Stimulated activated CD4-positive, alpha-beta T cell treated with anti-CD3 and anti-CD28 coated beads, Interleukin-12 subunit alpha, Interleukin-12 subunit beta, amount 100 ng/mL, for 24 hours (primary cell): ENCODE measurements around the gene AVPR1B.
"Not testable (repeated sequence)": the region's sequence is repeated elsewhere in the genome, so short reads cannot be mapped to it uniquely, and the experiment has no call there.

Experiments
- DNase-seq, 2 experiments: peaks; one replicate each; pipeline ENCODE4 v3.0.0-alpha.2; 2020; ENCODE audit warnings: low read depth in 2 of 2

AVPR1B gene

DNA sequence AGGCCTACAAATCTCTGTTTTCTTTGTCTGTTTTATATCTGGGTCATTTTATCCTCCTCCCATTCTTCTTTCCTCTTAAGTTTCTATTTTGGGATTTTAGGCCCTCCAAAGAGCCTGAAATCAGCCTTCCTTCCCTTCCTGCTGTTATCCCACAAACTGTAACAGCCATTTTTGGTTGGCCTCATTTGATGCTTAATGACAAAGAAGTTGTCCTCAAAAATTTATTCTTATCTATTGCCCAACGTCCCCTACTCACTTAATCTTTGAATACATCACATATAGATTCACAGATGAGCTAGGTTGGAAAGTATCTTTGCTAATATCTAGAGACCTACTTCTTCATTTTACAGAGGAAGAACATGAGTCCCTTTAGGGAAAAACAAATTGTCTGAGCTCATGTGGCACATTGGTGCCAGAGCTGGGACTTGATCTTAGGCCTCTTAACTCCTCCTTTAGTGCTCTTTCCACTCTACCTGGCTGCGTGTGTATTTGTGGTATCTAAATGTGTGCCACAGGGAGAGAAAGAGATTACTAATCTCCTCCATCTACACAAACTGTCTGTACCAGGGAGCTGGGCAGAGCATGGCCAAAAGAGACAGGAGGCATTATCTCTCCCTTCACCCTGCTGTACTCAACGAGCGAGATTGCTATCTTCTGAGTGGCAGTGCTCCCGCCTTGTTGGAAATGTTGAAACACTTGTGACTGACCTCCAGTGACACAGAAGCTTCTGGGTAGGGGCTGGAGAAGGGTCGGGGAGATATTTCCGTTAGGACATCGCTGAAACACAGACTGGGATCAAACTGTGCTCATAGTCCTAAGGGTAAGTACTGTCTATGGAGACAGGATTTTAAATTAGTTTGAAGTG is 34.1 kb downstream of the AVPR1B start:
- DNase-seq, result no peak

DNA sequence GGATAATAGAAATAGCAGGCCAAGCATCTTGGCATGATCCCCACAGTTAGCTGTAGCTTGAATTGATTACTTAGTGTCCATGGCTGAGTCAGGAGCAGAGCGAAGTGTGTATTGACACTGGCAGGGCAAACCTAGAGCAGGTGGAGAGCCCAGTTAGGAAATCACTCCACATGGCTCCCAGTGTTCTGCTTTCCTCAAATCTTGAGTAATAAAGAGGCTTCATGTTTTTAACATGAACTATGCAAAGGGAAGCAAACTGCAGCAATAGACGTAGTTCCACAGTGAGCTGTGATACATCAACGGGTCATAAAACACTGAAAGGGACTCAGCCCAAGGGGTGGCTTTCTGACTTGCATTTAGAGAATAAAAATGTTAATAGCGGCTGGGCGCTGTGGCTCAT is 35.3 kb downstream of the AVPR1B start:
- no peak for DNase-seq

DNA sequence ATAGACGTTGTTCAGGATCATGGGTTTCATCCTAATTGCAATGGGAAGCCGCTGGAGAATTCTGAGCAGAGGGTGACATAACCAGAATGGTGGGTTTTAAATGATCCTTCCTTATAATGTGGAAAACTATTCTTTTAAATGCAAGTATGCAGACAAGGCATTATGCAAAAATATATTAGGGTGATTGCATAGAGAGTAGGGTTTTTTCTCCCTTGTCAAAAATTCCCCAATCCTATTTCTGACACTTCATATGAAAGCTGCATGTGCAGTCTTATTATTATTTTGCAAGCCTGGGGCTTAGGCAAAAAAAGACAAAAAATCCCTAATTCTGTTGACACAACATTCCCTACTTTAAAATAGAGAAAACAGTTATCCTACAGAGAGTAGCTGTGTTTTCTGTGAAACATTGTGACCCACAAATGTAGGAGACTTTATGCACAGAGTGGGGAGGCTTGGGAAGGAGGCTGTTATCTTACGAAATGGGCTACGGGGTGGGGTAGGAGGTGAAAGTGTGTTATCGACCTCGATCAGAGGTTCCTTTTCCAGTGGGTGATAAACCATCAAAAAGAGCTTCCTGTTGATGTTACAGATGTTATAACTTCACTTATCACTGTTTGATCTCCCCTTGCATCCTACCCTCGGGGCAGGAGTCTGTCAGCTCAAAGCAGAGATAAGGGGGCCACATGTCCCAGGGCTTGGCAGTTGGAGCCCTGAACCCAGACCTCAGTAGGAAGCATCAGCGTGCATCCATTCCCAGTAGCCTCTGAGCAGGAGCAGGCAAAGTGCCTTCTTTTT is 37.0 kb downstream of the AVPR1B start:
- DNase-seq, result no peak

DNA sequence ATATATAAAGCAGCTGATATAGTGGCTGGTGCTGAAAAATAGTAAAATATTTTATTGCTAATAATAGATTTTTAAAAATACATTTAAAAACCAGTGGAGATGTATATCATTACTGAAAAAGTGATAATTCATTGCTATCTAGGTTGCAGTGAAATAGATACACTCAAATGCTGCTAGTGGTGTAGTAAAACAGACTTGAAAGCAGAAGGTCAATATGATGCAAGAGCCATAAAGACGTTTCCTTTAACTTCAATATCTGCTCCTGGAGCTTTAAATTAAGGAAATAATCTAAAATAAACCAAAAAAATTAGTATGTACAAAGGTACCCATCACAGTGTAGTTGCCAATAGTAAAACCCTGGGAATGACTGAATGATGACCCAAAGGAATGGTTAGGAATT is 38.1 kb downstream of the AVPR1B start:
- no peak for DNase-seq

DNA sequence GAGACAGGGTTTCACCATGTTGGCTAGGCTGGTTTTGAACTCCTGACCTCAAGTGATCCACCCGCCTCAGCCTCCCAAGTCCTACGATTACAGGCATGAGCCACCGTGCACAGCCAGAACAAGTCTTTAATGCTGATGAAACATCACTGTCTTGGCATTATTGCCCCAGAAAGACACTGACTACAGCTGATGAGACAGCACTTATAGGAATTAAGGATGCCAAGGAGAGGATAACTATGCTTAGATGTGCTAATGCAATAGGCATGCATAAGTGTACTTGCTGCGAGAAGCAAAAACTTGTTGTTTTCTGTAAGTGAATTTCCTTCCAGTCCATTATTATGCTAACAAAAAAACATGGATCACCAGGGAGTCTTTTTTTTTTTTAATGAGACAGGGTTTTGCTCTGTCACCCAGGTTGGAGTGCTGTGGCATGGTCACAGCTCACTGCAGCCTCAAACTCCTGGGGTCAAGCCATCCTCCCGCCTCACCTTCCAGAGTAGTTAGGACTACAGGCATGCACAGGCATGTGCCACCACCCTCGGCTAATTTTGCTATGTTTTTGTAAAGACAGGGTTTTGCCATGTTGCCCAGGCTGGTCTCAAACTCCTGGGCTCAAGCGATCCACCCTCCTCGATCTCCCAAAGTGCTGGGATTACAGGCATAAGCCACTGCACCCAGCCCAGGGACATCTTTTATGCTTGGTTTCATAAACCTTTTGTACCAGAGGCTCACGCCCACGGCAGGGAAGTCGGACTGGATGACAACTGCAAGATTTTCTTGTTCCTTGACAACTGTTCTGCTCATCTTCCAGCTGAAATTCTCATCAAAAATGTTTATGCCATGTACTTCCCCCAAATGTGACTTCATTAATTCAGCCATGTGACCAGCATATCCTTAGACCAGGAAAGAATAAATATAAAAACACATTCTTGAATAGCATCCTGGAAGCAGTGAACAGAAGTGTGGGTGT is 41.1 kb downstream of the AVPR1B start:
- no peak for DNase-seq

DNA sequence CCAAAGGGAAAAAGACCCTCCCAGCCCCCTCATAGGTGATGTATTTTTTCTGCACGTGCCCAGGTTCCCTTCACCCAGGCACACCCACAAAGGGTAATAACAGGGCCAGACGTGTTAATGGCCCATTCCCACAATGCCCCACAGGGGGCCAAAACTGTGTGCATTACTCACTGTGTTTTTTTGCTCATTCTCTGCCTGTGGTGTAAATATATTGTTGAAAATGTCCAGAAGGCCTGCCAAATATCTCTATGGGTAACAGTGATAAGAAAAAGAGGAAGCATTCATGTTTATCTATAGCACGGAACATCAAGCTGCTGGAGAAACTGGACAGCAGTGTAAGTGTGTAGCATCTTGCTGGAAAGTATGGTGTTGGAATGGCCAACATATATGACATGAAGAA is 42.3 kb downstream of the AVPR1B start:
- no peak for DNase-seq

DNA sequence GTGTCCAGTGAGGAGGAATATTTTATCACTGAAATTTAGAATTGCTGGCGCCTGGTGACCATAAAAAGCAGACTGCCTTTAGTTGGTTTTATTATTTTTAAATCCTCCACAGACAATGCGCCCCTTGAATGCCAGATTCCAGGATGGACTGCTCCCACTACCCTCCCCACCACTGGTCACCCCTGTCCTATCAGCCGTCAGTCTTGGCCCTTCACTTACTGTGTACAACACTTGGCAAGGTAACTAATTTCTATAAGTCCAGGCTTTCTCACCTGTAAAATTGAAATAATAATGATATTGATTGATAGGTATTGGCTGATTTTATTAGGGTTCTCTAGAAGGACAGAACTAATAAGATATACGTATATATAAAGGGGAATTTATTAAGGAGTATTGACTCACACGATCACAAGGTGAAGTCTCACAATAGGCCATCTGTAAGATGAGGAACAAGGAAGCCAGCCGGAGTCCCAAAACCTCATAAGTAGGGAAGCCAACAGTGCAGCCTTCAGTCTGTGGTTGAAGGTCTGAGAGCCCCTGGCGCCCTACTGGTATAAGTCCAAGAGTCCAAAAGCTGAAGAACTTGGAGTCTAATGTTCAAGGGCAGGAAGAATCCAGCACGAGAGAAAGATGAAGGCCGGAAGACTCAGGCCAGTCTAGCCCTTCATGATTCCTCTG is 46.4 kb downstream of the AVPR1B start:
- no peak for DNase-seq

DNA sequence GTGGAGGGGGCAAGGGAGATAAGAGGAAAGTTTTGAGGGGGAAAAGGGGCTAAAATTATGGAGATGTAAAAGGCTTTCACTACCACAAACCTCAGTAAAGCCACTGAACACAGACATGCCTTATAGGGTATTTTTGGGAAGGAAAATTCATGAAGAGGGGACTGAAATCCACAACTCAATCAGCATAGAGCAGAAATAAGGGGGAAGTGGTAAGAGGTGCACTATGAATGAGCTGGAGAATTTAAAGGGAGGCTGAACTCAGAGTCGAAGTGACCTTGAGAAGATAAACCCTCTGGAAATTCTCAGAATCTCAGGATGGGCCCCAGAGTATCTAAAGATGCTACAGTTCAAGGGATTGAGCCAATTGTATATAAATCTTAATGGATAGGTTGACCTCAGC is 48.9 kb downstream of the AVPR1B start:
- no peak for DNase-seq

DNA sequence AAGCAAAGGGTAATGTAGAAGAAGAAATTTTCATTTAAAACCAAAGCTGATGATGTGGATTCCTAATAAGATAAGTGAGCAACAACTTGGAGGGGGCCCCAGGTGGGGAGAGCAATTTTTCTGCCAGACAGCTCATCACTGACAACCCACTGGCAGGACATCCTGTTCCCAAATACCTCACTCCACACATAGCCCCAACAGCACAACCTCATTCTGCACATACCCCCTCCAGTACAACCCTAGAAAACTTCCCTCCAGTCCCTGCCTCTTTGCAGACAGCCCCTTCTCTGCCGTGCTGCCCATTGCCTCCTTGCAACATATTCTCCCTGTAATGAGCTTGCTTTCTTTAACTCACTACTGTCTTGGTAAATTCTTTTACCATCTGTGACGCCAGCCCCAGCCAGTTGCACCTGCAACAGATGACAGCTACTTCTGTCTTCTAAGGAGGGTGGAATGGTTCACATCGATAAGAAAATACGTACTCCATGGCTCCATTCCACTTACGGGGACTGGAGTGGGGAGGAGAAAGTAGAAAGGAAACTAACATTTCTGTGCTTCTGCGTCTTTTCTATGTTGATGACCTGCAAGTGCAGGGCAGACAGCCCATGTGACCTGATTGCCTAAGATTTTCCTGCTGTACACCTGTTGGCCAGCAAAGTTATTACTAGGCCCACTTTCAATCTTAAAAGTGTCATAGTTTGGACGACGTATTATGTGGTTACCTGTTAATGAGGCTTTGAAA is 49.5 kb downstream of the AVPR1B start:
- no peak for DNase-seq

DNA sequence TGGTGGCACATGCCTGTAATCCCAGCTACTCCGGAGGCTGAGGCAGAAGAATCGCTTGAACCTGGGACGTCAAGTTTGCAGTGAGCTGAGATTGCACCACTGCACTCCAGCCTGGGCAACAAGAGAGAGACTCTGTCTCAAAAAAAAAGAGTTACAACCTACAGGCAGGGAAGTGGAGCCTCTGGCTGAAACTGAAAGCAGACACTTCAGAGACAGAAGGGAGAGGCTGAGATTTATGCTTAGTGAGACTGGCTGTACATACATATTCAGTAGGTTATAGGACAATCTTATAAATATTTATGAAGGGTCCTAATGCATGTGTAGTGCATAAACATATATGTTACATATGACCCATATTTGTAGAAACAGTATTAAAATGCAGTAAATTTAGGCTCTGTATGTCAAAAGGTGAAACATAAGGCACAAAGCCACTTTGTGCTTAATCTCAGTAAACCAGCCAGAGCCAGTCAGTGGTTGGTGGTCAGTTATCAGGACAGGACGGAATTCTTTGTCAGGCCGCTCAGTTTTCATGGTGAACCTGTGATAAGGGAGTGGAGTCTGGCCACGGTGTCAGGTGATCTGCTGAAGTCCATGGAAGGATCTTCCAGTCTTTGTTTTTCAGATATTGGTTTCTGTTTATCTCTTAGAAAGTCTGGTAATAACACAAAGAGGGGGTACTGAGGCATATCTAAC is 50.6 kb downstream of the AVPR1B start:
- DNase-seq, result no peak

DNA sequence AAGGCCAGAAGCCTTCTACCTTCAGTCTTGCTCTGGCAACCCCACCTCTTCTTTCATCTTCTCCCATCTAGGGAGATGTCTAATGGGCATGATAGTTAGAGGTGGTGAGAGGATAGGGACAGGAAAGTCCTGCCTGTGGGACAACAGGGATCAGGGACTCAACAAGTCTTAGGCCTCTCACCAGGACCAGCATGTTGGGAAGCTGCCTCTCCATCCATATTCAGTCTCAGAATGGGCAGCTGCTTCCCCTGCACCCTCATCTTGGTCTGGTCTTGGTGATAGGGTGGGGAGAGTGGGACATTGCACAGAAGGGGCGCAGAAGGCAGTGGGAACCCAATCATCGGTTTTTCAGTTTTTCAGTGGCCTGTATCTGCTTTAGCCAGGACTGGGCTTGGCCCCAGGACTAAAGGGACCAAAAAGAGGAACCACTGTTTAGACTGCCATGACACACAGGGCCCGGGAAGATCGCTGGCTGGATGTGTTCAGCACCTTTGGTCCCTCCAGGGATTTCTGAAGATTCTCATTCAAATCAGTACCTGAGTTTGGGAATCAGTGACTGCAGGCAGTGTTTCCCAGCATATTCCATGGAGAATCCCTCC is 51.5 kb downstream of the AVPR1B start:
- no peak for DNase-seq

DNA sequence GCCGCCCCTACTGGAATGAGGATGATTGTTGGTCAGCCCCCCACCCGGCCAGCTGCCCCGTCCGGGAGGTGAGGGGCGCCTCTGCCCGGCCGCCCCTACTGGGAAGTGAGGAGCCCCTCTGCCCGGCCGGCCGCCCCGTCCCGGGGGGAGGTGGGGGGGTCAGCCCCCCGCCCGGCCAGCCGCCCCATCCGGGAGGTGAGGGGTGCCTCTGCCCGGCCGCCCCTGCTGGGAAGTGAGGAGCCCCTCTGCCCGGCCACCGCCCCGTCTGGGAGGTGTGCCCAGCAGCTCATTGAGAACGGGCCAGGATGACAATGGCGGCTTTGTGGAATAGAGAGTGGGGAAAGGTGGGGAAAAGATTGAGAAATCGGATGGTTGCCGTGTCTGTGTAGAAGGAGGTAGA is 52.7 kb downstream of the AVPR1B start:
- not testable (repeated sequence) for DNase-seq

DNA sequence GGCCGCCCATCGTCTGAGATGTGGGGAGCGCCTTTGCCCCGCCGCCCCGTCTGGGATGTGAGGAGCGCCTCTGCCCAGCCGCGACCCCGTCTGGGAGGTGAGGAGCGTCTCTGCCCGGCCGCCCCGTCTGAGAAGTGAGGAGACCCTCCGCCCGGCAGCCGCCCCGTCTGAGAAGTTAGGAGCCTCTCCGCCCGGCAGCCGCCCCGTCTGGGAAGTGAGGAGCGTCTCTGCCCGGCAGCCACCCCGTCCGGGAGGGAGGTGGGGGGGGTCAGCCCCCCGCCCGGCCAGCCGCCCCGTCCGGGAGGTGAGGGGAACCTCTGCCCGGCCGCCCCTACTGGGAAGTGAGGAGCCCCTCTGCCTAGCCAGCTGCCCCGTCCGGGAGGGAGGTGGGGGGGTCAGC is 53.2 kb downstream of the AVPR1B start:
- DNase-seq, result not testable (repeated sequence)

DNA sequence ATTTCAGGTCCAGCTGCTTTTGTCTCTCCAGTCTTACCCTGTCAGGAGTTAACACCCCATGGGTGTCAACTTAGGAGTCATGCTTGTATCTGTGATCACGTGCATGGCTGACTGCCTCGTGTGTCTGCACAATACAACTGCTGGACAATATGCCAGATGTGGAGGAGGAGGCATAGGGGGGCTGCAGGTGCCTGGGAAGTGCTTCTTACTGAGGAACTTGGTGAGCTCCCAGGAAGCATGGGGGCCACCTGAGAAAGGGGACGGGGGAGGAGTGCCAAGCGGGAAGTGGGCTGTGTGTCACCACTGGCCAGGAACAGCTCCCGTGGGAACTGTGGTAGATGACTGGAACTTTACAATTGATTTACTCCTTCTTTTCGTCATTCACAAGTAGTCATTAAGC is 54.7 kb downstream of the AVPR1B start:
- DNase-seq, result no peak

DNA sequence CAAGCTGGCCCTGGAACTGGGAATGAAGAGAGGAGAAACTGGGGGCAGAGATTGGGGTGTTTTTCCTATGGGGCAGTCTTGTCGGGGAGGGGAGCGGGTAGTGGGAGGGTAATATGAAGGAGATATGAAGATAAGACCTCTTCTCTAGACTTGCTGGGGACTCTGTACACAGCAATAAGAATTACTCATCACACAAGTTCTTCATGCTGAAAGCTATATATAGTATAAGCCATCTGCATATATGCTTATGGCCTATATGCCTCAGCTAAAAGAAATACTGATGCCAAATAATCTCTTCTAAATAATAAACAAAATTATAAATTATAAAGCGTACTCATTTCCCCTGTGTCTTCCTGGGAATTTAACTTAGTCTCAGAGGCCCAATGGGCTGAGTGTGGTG is 56.3 kb downstream of the AVPR1B start:
- DNase-seq, result no peak
